LoVo (cell line): ENCODE results near the gene ATP6V1F.

Experiments used
- DNase-seq: peaks from one replicate; pipeline ENCODE4 v3.0.0-alpha.2; 2016; ENCODE audit warnings: low spot score

ATP6V1F gene

GRCh38 chr7:128869138-128869943 lies 6.7 kb downstream of the ATP6V1F start:
- peak; percentile 74 for DNase-seq

GRCh38 chr7:128869944-128870285 lies 7.3 kb downstream of the ATP6V1F start:
- DNase-seq = no peak

- no peak for DNase-seq
Measured at GRCh38 chr7:128871050-128871449, 8.4 kb downstream of the ATP6V1F start.

- no peak for DNase-seq
Measured at GRCh38 chr7:128872394-128872824, 9.8 kb downstream of the ATP6V1F start.

- DNase-seq = no peak
Measured at GRCh38 chr7:128873234-128873633, 10.6 kb downstream of the ATP6V1F start.

GRCh38 chr7:128874140-128875031 lies 11.7 kb downstream of the ATP6V1F start:
- DNase-seq = no peak

GRCh38 chr7:128875523-128875948 lies 12.9 kb downstream of the ATP6V1F start:
- DNase-seq = no peak

- DNase-seq = no peak
Measured at GRCh38 chr7:128876127-128876526, 13.5 kb downstream of the ATP6V1F start.

- no peak for DNase-seq
Measured at GRCh38 chr7:128876586-128876977, 13.9 kb downstream of the ATP6V1F start.

- DNase-seq = no peak
Measured at GRCh38 chr7:128876978-128877755, 14.5 kb downstream of the ATP6V1F start.

GRCh38 chr7:128877756-128878120 lies 15.1 kb downstream of the ATP6V1F start:
- DNase-seq = no peak

GRCh38 chr7:128878226-128879105 lies 15.8 kb downstream of the ATP6V1F start:
- no peak for DNase-seq

GRCh38 chr7:128879461-128879938 lies 16.8 kb downstream of the ATP6V1F start:
- no peak for DNase-seq

- peak; percentile 45 for DNase-seq
Measured at GRCh38 chr7:128879939-128880746, 17.5 kb downstream of the ATP6V1F start.

GRCh38 chr7:128880791-128881457 lies 18.3 kb downstream of the ATP6V1F start:
- no peak for DNase-seq

- DNase-seq = no peak
Measured at GRCh38 chr7:128881458-128882125, 18.9 kb downstream of the ATP6V1F start.

GRCh38 chr7:128882134-128882533 lies 19.5 kb downstream of the ATP6V1F start:
- no peak for DNase-seq

- DNase-seq = peak; percentile 80
Measured at GRCh38 chr7:128883622-128884448, 21.2 kb downstream of the ATP6V1F start.
